ENCODE measurements around the gene HYKK.
"Not testable (repeated sequence)": the region's sequence is repeated elsewhere in the genome, so short reads cannot be mapped to it uniquely, and the experiment has no call there.

The HYKK gene

GRCh38 chr15:78539464-78540140 lies 32.2 kb downstream of the HYKK start:
- FAIRE-seq: not testable (repeated sequence)

GRCh38 chr15:78540141-78540870 lies 32.9 kb downstream of the HYKK start, which contains the start of gene PSMA4:
TSS of gene PSMA4 (plus strand) at chr15:78540444. CDS start at chr15:78541928, 1,484 bp downstream.
- DNase-seq (ENCODE audit: insufficient read length, low spot score) (peak; percentile 80), FAIRE-seq (peak; percentile 82)

More at GRCh38 chr15:78539464-78540140, 32.2 kb downstream of the HYKK start:
- not testable (repeated sequence) for DNase-seq (ENCODE audit: insufficient read length, low spot score)

- DNase-seq (ENCODE audit: insufficient read length, low spot score) (no peak), FAIRE-seq (peak; percentile 48)
Measured at GRCh38 chr15:78540871-78541743, 33.7 kb downstream of the HYKK start.

- DNase-seq (ENCODE audit: insufficient read length, low spot score) (no peak), FAIRE-seq (no peak)
Measured at GRCh38 chr15:78541744-78542034, 34.3 kb downstream of the HYKK start.

- no peak for FAIRE-seq
- no peak for DNase-seq (ENCODE audit: insufficient read length, low spot score)
Measured at GRCh38 chr15:78542647-78543046, 35.3 kb downstream of the HYKK start.

- FAIRE-seq (no peak), DNase-seq (ENCODE audit: insufficient read length, low spot score) (no peak)
Measured at GRCh38 chr15:78550194-78550593, 42.8 kb downstream of the HYKK start.

DNA sequence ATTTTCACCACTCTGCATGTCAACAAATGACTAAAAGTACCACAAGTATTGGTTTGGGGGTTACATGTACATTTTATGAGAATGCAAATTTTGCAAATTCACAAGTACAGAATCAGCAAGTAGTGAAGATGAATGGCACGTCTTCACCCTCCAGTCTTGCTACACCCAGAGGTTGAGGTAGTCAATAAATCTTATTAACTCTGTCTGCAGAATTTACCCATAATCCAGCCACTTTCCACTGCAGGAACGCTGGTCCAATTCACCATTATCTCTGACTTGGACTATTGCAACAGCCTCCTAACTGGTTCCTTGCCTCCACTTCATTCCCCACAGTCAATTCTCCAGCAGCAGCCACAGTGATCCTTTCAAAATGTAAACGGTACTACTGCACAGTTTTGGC lies 43.4 kb downstream of the HYKK start:
- FAIRE-seq (no peak), DNase-seq (ENCODE audit: insufficient read length, low spot score) (no peak)

DNA sequence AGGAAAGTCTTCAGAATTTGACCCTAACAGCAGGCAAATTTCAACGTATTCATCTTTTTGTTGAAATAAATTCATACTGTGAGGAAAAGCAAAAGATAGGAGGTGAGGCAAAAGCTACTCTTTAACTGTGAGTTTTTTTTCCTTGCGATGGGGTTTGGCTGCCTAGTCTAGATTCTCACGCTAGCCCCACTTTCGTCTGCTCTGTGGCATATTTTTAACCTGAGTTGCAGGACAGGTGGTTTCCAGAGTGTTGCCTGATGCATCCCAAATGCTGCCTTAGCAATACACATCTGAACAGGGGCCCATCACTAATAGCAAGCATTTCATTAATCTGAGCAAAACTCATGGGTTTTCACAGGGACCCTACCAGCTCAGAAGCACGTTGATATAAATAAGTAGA lies 44.5 kb downstream of the HYKK start:
- FAIRE-seq: no peak
- DNase-seq (ENCODE audit: insufficient read length, low spot score): no peak

DNA sequence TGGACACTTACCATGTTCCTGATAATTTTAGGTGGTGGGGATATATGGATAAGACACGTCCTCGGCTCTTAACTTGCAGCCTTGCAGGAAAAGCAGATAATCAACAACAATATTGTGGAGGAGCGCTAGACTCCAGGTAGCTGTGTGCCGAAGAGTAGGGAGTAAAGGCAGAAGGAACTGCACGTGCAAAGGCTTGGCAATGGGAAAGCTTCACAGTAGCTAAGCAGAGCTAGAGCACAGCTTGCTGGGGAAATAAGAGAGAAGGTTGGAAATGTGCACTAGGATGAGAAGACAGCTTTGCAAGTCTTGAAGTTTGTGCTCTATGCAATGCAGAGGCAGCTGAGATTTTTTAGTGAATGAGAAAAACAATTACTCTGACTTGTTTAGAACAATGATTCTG lies 45.2 kb downstream of the HYKK start:
- no peak for DNase-seq (ENCODE audit: insufficient read length, low spot score)
- no peak for FAIRE-seq

- FAIRE-seq; DNase-seq (ENCODE audit: insufficient read length, low spot score): not testable (repeated sequence)
Measured at GRCh38 chr15:78560201-78560600, 52.8 kb downstream of the HYKK start.

DNA sequence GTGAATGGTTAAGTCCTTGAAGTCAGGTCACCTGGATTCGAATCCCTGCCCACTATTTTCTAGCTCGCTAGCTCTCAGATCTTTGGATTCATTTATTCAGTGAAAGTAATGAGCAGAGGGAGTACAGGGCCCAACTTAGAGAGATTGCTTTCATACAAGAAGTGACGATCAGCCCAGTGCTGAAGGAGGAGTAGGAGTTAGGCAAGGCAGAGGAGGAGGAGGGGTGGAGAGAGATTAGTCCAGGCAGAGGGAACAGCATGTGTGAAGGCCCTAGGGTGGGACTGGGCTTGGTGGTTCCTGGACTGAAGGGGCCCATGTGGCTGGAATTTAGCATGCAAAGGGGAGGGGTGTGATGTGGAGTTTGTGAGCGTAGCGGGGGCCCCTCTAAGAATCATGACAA lies 54.1 kb downstream of the HYKK start:
- DNase-seq (ENCODE audit: insufficient read length, low spot score): no peak

DNA sequence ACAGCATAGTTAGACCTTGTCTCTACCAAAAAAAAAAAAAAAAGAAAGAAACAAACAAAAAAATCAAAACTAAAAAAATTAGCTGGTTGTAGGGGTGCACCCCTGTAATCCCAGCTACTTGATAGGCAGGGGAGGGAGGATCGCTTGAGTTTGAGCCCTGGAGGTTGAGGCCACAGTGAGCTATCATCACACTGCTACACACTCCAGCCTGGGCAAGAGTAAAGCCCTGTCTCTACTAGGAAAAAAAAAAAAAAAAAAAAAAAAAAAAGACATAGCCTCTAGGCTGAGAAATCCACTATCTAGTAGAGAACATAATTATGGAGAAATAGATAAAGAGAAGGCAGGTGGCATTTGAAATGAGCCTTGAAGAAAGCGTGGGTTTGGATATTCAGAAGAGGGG lies 55.7 kb downstream of the HYKK start:
- FAIRE-seq: no peak
- no peak for DNase-seq (ENCODE audit: insufficient read length, low spot score)

More for the DNA sequence above, 54.1 kb downstream of the HYKK start:
- FAIRE-seq: no peak

GRCh38 chr15:78564743-78565096 lies 57.3 kb downstream of the HYKK start:
- DNase-seq (ENCODE audit: insufficient read length, low spot score) (no peak), FAIRE-seq (no peak)

- FAIRE-seq (peak; percentile 71), DNase-seq (ENCODE audit: insufficient read length, low spot score) (peak; percentile 89)
Measured at GRCh38 chr15:78565097-78565950, 57.9 kb downstream of the HYKK start, which contains the start of gene CHRNA5. TSS of gene CHRNA5 (plus strand) at chr15:78565520. CDS start at chr15:78565720, 200 bp downstream.

- DNase-seq (ENCODE audit: insufficient read length, low spot score) (peak; percentile 30), FAIRE-seq (peak; percentile 77)
Measured at GRCh38 chr15:78565951-78566774, 58.8 kb downstream of the HYKK start.

- no peak for DNase-seq (ENCODE audit: insufficient read length, low spot score)
- no peak for FAIRE-seq
Measured at GRCh38 chr15:78567531-78567930, 60.2 kb downstream of the HYKK start.

- no peak for FAIRE-seq
Measured at GRCh38 chr15:78570710-78571109, 63.3 kb downstream of the HYKK start.

DNA sequence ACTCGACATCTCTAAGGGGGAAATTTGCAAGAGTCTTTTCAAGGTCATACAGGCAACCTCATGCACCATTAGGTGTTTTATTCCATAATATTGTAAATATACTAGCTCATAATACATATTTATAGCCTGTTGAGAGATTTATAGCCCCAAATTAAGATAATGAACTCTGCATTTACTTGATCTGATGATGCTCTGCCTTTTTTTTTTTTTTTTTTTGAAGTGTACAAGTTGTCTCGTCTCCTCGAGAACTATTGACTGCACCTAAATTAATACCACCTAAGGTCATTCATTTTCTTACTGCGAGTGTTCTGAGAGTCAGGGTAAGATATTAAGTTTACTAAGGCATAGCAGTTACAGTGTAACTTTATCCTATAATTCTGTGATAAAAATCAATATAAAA lies 64.0 kb downstream of the HYKK start:
- no peak for DNase-seq (ENCODE audit: insufficient read length, low spot score)
- no peak for FAIRE-seq

More at GRCh38 chr15:78570710-78571109, 63.3 kb downstream of the HYKK start:
- no peak for DNase-seq (ENCODE audit: insufficient read length, low spot score)

GRCh38 chr15:78573416-78573815 lies 66.0 kb downstream of the HYKK start:
- no peak for FAIRE-seq
- DNase-seq (ENCODE audit: insufficient read length, low spot score): no peak
